HEK293 (cell line): ENCODE results near the gene MMP27.
"Not testable (repeated sequence)": the region's sequence is repeated elsewhere in the genome, so short reads cannot be mapped to it uniquely, and the experiment has no call there.

Source experiments
- GLI4 ChIP-seq: fragments of 450-650 bp; formaldehyde crosslinking; IDR thresholded peaks from 2 replicates; pipeline ENCODE4 v1.5.1; 2016; ENCODE audit warnings: missing biosample characterization, missing genetic modification characterization
- SP2 ChIP-seq: fragments of 450-650 bp; formaldehyde crosslinking; IDR thresholded peaks from 2 replicates; pipeline ENCODE4 v1.5.1; 2016; ENCODE audit warnings: missing biosample characterization, missing genetic modification characterization
- ZNF311 ChIP-seq: fragments of 450-650 bp; formaldehyde crosslinking; IDR thresholded peaks from 2 replicates; pipeline ENCODE4 v1.5.1; 2017; ENCODE audit warnings: missing biosample characterization, missing genetic modification characterization, borderline replicate concordance
- ZNF366 ChIP-seq: fragments of 450-650 bp; formaldehyde crosslinking; conservative IDR thresholded peaks from 2 replicates; pipeline ENCODE4 v1.5.1; 2016; ENCODE audit warnings: missing biosample characterization, missing genetic modification characterization
- ZNF510 ChIP-seq: fragments of 450-650 bp; formaldehyde crosslinking; IDR thresholded peaks from 2 replicates; pipeline ENCODE4 v1.5.1; 2018; ENCODE audit warnings: mild to moderate bottlenecking, missing genetic modification characterization, missing biosample characterization; ENCODE audit not compliant: insufficient replicate concordance
- ZNF514 ChIP-seq: fragments of 450-650 bp; formaldehyde crosslinking; IDR thresholded peaks from 2 replicates; pipeline ENCODE4 v1.5.1; 2016; ENCODE audit warnings: missing biosample characterization, missing genetic modification characterization
- ZNF560 ChIP-seq: fragments of 450-650 bp; formaldehyde crosslinking; IDR thresholded peaks from 2 replicates; pipeline ENCODE4 v1.5.1; 2017; ENCODE audit warnings: missing biosample characterization, missing genetic modification characterization, borderline replicate concordance
- ZNF660 ChIP-seq: fragments of 450-650 bp; IDR thresholded peaks from 2 replicates; pipeline ENCODE4 v1.5.1; 2018; ENCODE audit warnings: missing biosample characterization, mild to moderate bottlenecking, missing genetic modification characterization

GRCh38 chr11:102730944-102731343 is 25.4 kb upstream of the MMP27 start:
- not testable (repeated sequence) for TF ChIP-seq SP2; ZNF311 (tag by site-specific recombination); ZNF366 (tag by site-specific recombination); GLI4 (tag by site-specific recombination); ZNF510 (tag by site-specific recombination); ZNF514 (tag by site-specific recombination); ZNF660 (tag by site-specific recombination); ZNF560 (tag by site-specific recombination)
